ENCODE measurements around the gene OR56B4.
"Not testable (repeated sequence)": the region's sequence is repeated elsewhere in the genome, so short reads cannot be mapped to it uniquely, and the experiment has no call there.

Gene OR56B4

GRCh38 chr11:6107384-6107783 lies at the start of gene OR56B4:
TSS of gene OR56B4 (plus strand) at chr11:6107684. CDS start at chr11:6107779, 95 bp downstream.
- not testable (repeated sequence) for DNase-seq

DNA sequence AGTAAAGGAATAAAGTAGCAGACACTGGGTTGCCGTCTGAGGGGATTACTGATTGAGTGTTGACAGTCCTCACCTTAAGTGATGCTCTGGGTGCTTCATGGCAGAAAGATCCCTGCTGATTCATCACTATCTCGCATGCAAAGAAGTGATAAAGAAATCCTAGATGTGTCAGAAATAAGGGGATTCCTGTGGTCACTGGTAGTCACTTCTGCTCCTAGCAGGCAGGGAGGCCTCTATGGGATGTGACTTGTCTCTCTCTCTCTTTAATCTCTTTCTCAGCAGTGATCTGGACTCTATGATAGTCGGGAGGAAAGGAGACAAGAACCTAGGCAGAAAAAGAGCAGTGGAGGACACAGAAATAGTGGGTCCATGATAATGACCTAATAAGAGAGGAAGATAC lies 46.0 kb upstream of the OR56B4 start:
- DNase-seq, result no peak

DNA sequence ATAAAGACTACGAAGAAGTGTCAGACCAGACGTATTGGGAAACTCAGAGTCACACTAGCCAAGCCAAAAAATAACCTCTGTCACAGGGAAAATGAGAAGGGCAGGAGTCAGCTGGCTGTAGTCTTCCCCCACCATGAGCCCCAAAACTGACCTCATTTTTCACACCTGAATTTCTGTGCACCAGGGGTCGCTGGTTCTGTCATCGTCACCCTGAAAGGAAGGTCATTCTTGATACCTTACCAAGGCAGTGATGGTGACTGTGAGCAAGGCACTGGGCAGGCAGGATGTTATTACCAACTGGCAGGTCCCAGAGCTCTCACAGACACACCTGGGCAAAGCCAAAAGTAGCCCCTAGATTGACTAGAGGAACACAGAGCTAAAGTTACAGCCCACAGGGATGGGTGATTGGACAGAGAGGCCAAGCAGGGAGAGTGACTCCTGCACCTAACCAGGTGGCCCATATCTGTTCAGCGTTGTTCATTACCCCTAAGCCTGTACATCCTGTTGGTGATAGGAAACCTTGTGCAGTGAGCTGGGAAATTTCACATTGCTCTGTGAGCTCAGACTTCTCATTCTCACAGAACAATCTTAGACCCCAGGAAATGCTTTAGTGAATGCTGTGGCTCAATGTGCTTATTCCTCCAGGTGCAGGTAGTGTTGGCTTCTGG lies 44.7 kb upstream of the OR56B4 start:
- no peak for DNase-seq

- DNase-seq, result no peak
These were observed 40.0 kb upstream of the OR56B4 start for GRCh38 chr11:6067502-6067901.

GRCh38 chr11:6076443-6076842 lies 31.0 kb upstream of the OR56B4 start:
- DNase-seq, result not testable (repeated sequence)

DNA sequence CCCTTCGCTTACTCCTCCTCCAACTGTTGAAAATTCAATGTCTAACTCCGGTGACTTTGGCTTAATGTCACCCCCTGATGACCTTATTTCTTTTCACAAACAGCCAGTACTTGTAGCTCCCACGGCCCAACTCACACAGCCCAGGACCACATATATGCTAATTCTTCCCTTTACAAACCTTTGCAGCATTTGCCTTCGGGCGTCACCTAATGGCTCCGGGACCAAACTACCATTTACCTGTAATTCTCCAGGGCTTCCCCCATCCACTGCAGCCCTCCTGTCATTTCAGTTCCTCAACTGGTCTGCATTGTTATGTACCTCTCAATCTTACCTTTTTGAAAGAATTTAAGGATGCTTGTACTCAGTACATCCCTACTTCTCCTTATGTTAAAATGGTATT lies 29.8 kb upstream of the OR56B4 start:
- no peak for DNase-seq

- no peak for DNase-seq
These were observed 28.0 kb upstream of the OR56B4 start for GRCh38 chr11:6079463-6079862.

DNA sequence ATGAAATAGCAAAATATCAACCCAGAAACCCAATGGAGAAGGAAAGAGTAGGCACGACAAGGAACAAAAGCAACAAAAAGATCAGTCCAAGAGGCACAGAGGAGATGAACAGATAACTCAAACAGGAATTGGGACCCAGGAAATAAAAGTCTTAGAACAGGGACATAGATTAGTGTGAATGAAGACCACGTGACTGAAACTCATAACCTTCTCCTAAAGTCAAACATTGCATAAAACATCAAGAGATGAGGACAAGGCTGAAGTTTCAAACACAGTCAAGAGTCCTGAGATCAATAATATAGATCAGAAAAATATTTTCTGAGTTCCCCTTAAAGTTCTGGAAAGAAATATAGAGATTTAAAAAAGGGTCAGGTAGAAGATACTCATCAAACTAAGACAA lies 24.4 kb upstream of the OR56B4 start:
- DNase-seq, result no peak

GRCh38 chr11:6084587-6084986 lies 22.9 kb upstream of the OR56B4 start:
- DNase-seq, result no peak

DNA sequence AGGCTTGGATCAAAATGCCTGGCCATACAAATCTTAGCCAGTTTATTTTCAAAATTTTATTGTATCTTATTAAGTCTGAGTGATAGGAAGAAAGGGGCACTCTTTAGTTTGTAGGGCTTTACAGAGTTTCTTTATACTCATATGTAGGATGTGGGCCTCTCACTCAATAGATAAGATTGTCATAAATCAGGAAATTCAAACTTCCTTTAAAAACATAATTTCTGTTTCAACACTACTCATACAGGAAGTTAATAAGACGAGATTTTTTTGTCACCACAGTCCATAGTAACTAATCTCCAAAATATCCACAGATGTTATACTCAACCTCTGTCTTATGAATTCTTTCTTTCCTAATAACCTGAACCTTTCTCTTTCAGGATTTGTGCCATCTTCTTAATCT lies 13.3 kb upstream of the OR56B4 start:
- no peak for DNase-seq

DNA sequence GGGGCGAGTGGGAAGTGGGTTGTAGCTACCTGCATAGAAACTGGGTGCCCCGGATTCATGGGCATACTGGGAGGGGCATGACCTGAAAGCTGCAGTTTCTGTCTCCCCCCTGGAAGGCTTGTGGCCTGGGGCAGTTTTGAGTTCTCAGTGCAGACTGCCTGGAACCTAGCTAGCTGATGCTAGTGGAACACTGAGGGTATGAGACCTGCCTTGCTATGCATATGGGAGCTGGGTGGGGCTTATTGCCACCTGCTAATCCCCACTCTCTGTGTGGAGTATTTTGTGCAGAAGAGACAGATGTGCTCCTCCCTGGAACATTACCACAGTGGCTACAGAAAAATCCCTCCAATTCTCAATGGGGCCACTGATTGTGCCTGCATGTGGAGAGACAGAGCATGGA lies 11.7 kb upstream of the OR56B4 start:
- DNase-seq, result no peak

GRCh38 chr11:6096417-6096816 lies 11.1 kb upstream of the OR56B4 start:
- DNase-seq, result no peak

- no peak for DNase-seq
These were observed 7.9 kb upstream of the OR56B4 start for GRCh38 chr11:6099577-6099976.

GRCh38 chr11:6110011-6110410 lies 2.5 kb downstream of the OR56B4 start:
- no peak for DNase-seq

- no peak for DNase-seq
These were observed 4.2 kb downstream of the OR56B4 start for GRCh38 chr11:6111673-6112072.

- no peak for DNase-seq
These were observed 9.2 kb downstream of the OR56B4 start for GRCh38 chr11:6116638-6117037.

DNA sequence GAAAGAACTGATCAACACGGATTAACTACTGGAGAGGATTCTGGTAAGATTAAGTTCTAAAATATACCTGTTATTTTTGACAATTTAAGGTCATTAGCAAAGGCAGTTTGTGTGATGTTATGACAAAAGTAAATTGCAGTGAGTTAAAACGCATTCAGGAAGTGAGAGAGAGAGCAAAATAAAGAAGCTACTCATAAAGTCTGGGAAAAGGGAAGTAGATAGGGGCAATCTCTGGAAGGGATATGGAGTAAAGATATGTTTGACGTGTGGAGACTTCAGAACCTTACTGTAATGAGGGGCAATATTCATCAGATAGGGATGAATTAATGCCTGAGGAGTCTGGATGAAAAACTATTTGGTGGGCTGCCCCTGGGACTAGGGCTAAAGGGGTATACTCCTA lies 16.8 kb downstream of the OR56B4 start:
- no peak for DNase-seq

- no peak for DNase-seq
These were observed 20.4 kb downstream of the OR56B4 start for GRCh38 chr11:6127881-6128280.

GRCh38 chr11:6129011-6129410 lies 21.5 kb downstream of the OR56B4 start:
- no peak for DNase-seq

DNA sequence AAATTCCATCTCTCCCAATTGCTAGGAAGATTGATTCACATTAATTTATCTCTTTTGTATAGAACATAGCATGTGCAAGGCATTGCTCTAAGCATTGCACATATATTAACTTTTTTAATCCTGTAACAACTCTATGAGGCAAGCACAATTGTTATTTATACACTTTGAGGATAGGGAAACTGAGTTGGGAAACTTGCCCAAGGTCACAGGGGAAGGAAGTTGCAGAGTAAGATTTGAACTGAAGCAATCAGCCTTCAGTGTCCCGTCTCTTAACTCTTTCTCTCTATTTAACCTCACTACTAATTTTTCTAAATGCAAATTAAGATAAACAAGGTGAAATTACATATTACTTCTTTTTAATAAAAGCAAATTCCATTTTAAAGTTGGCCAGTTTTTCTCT lies 22.2 kb downstream of the OR56B4 start:
- DNase-seq, result no peak

DNA sequence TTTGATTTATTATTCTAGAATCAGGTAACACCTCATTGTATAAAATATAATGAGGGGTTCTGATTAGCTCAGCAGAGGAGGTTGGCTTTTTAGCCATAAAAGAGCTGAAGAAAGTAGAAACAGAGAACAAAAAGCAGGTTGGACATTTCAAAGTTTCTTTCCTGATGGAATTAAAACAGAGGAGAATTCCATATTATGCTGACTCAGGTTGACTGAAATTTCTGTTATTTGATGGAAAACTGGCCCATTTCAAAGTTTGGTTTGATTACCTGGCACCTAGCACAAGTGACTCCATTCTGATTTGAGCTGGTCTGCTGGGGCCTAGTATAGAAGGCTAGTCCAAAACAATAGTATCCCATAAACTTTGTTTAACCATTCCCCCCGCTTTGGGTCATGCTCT lies 24.9 kb downstream of the OR56B4 start:
- no peak for DNase-seq

GRCh38 chr11:6135936-6136335 lies 28.5 kb downstream of the OR56B4 start:
- not testable (repeated sequence) for DNase-seq

DNA sequence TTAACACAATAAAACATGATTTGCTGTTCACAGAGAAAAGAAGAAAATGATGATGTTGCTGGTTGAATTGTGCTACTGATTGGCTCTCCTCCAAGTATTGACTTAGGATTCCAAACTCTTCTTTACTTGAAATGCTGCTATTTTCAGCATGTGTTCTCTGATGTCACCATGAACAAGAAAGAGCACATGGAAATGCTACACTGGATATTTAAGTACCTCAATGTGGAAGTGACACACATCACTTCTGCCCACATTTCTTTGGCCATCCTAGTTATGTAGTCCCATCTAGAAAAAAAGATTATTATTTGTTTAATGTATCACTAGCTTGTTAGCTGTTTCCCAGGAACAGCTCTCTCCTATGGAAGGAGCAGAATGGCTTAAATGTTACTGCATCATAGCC lies 35.5 kb downstream of the OR56B4 start:
- no peak for DNase-seq

GRCh38 chr11:6143737-6144136 lies 36.3 kb downstream of the OR56B4 start:
- DNase-seq, result not testable (repeated sequence)

GRCh38 chr11:6151117-6151516 lies 43.6 kb downstream of the OR56B4 start:
- no peak for DNase-seq

GRCh38 chr11:6152126-6152525 lies 44.6 kb downstream of the OR56B4 start:
- no peak for DNase-seq

Data from NCI-H524 (cell line).